ENCODE measurements around the gene DYSF. TPM values are rescaled to one million over a fixed set of nuclear protein-coding genes. Genes with fewer than 3 reads are reported as not detected.

The DYSF gene
- total RNA-seq, 2 donors from 2014 or later: 0.34 to 2.8 TPM

DNA sequence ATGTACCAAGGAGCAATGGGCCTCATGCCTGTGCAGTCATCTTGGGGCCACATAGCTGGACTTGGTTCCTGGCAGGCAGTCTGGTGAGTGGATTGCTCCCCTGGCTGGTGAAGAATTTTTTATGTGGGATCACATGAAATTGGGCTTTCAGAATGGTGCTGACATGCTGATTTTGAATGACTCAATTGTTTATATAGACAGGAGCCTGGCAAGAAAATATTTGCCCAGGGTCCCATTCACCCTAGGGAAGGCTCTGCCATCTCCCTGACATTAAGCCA, 266.9 kb downstream of the DYSF start:
- no peaks in the 10 kb centered on the region for H3K4me1 Mint-ChIP-seq
- H3K27me3 Mint-ChIP-seq: peaks cover 6% of the 10 kb centered on the region
- DNase-seq (no peak), ATAC-seq (no peak)
- H3K9me3 ChIP-seq (ENCODE audit: control insufficient read depth, low read length, poor library complexity, severe bottlenecking): no peaks in the 10 kb centered on the region
- H3K36me3 Mint-ChIP-seq (ENCODE audit: low read depth): no peaks in the 10 kb centered on the region
- H3K27ac Mint-ChIP-seq: no peak overlapping the region
- no peak overlapping the region for H3K4me3 Mint-ChIP-seq

DNA sequence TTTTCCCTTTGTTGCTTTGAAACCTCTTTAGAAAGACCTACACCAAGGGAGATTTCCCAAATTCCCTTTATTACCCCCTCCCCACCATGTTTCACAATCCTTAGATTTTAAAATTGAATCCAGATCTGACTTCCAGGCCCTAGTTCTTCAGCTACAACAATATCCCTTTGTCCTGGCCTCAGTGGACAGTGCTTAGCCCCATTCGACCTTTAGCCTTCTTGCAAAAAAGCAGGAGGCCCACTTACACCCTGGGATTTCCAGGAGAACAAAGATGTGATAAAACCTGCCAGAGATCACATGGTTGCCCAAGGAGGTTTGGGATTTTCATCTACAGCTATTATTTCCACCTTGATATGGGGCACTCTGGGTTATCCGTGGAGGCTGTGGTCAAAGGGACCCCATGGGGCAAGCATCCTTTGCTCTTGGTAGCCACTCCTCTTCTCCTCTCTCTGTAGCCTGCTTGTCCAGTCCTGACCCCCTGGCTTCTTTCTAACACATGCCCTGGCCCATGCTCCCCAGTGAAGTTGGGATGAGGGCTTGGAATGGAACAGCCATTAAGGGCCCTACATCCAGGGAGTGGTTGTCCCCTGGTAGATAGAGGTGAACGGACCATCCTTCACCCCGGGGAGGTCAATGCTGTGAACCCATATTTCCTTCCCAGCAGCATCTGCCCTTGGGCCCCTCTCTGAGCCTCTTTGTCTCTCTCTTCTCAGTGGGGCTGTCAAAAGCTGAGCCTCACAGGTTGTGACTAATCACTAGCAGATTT, 267.4 kb downstream of the DYSF start:
- no peak overlapping the region for H3K27ac Mint-ChIP-seq
- no peak overlapping the region for H3K4me3 Mint-ChIP-seq

DNA sequence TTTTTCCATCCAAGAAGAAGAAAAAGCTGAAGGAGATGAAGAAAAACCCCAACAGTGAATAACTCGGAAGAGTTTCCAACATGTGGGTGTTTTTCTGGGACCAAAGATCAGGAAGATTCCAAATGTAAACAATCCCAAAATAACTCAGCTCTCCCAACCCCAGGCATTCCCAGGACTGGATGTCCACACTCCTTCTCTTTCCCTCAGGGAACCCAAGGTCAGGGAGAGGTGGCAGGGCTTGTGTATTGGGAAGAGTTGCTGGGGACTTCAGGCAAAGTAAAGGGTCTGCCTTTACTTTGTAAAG, 268.0 kb downstream of the DYSF start:
- no peak for DNase-seq
- ATAC-seq: no peak
- Mint-ChIP-seq H3K4me1 (no peaks in the 10 kb centered on the region), H3K36me3 (ENCODE audit: low read depth) (no peaks in the 10 kb centered on the region), H3K4me3 (no peak overlapping the region), H3K27ac (no peak overlapping the region), H3K27me3 (peaks cover 6% of the 10 kb centered on the region)
- no peaks in the 10 kb centered on the region for H3K9me3 ChIP-seq (ENCODE audit: control insufficient read depth, low read length, poor library complexity, severe bottlenecking)

More for the DNA sequence above, 267.4 kb downstream of the DYSF start:
- no peaks in the 10 kb centered on the region for H3K36me3 Mint-ChIP-seq (ENCODE audit: low read depth)
- DNase-seq: no peak
- no peaks in the 10 kb centered on the region for H3K9me3 ChIP-seq (ENCODE audit: control insufficient read depth, low read length, poor library complexity, severe bottlenecking)
- H3K27me3 Mint-ChIP-seq: peaks cover 6% of the 10 kb centered on the region
- ATAC-seq: no peak
- H3K4me1 Mint-ChIP-seq: no peaks in the 10 kb centered on the region

DNA sequence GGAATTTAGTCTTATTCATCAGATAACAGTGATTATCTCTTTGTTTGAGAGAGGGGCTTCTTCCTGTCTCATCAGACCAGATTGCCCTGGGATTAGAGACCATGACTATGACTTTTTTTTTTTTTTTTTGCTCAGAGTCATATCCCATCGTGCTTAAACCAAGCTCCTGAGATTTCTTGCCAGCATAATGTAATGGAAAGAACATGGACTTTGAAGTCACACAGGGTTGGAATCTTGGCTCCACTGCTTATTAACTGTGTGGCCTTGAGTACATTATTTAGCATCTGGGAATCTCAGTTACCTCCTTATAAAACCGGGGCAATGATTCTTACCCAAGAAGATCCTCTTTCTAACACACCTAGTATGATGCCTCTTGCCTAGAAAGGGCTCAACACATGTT, 268.3 kb downstream of the DYSF start:
- Mint-ChIP-seq H3K27me3 (peaks cover 6% of the 10 kb centered on the region), H3K36me3 (ENCODE audit: low read depth) (no peaks in the 10 kb centered on the region), H3K27ac (no peak overlapping the region), H3K4me1 (no peaks in the 10 kb centered on the region), H3K4me3 (no peak overlapping the region)
- ATAC-seq (no peak), DNase-seq (no peak)
- no peaks in the 10 kb centered on the region for H3K9me3 ChIP-seq (ENCODE audit: control insufficient read depth, low read length, poor library complexity, severe bottlenecking)

DNA sequence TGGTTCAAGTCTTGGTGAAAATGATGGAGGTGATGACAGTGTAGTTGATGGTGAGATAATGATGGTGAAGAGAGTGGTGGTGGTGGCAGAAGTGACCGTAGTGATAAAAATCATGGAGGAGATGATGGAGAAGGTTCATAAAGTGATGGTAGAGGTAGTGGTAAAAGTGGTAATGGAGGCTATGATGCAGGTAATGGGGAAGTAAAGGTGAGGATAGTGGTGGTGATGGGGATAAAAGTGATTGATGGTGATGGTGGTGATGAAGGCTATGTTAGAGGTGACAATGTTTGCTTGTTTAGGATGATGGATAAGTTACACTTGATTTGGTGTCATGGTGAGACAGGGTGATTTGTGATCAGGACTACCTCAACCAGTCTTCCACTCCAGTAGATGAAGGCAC, 268.9 kb downstream of the DYSF start:
- ATAC-seq (no peak), DNase-seq (no peak)
- no peak overlapping the region for H3K4me3 Mint-ChIP-seq
- peaks cover 6% of the 10 kb centered on the region for H3K27me3 Mint-ChIP-seq
- no peaks in the 10 kb centered on the region for H3K4me1 Mint-ChIP-seq
- no peak overlapping the region for H3K27ac Mint-ChIP-seq
- H3K9me3 ChIP-seq (ENCODE audit: control insufficient read depth, low read length, poor library complexity, severe bottlenecking): no peaks in the 10 kb centered on the region
- no peaks in the 10 kb centered on the region for H3K36me3 Mint-ChIP-seq (ENCODE audit: low read depth)

DNA sequence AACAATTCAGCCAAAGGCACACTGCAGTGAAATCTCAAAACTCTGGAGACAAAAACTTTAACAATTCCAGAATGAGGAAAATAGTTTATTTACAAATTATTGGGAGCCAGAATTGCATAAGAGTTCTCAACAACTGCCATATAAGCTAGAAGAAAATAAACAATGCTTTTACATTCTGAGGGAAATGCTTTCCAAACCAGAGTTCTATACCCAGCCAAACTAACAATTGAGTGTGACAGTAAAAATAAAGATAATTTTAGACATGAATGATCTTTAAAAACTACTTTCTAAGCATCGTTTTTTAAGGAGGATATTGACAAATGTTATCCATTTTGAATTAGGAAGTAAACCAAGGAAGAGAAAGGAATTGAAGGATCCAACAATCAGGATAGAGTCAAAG, 271.4 kb downstream of the DYSF start:
- H3K9me3 ChIP-seq (ENCODE audit: control insufficient read depth, low read length, poor library complexity, severe bottlenecking): no peaks in the 10 kb centered on the region
- Mint-ChIP-seq H3K27ac (no peak overlapping the region), H3K4me3 (no peak overlapping the region), H3K27me3 (peaks cover 6% of the 10 kb centered on the region), H3K4me1 (no peaks in the 10 kb centered on the region), H3K36me3 (ENCODE audit: low read depth) (no peaks in the 10 kb centered on the region)
- ATAC-seq (no peak), DNase-seq (no peak)

DNA sequence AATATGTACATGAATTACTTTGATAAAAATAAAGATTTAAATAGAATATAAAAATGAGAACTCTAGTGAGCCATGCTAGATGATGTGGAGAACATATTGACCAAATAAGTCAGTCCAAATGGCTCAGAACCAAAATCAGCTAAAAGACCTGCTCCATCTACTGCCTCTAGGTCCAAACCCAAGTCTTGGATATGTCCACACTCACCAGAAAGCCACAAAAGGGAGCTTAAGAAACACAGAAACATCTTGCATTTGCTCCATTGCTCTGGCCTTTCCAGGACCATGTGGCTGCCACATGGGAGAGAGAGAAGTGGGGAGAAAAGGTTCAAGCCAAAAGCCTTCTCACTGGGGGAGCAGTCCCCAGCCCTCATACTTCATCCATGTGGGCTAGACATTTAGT, 272.5 kb downstream of the DYSF start:
- peaks cover 6% of the 10 kb centered on the region for H3K27me3 Mint-ChIP-seq
- H3K4me3 Mint-ChIP-seq: no peak overlapping the region
- no peaks in the 10 kb centered on the region for H3K9me3 ChIP-seq (ENCODE audit: control insufficient read depth, low read length, poor library complexity, severe bottlenecking)
- H3K4me1 Mint-ChIP-seq: no peaks in the 10 kb centered on the region
- DNase-seq (no peak), ATAC-seq (no peak)
- H3K27ac Mint-ChIP-seq: no peak overlapping the region
- H3K36me3 Mint-ChIP-seq (ENCODE audit: low read depth): no peaks in the 10 kb centered on the region

DNA sequence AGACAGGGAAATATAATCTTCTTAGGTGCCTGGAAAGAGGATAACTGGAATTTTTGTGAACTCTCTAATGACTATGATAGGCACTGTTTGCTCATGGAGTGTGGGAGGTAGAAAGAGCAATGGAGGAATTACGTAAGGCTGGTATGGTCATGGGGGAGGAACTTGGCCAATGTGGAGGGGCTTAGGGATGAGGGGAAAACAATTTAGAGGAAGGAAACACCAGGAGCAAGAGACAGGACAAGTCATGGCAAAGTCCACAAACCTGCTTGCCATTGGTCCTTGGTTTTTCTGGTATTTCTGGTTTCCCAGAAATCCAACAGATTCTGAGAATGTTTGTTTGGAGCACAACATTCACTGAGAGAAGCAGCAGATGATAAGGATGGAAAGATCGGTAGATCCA, 274.2 kb downstream of the DYSF start:
- H3K27ac Mint-ChIP-seq: no peak overlapping the region
- no peaks in the 10 kb centered on the region for H3K9me3 ChIP-seq (ENCODE audit: control insufficient read depth, low read length, poor library complexity, severe bottlenecking)
- ATAC-seq (no peak), DNase-seq (no peak)
- H3K27me3 Mint-ChIP-seq: no peaks in the 10 kb centered on the region
- H3K4me1 Mint-ChIP-seq: no peaks in the 10 kb centered on the region
- no peak overlapping the region for H3K4me3 Mint-ChIP-seq
- H3K36me3 Mint-ChIP-seq (ENCODE audit: low read depth): no peaks in the 10 kb centered on the region

DNA sequence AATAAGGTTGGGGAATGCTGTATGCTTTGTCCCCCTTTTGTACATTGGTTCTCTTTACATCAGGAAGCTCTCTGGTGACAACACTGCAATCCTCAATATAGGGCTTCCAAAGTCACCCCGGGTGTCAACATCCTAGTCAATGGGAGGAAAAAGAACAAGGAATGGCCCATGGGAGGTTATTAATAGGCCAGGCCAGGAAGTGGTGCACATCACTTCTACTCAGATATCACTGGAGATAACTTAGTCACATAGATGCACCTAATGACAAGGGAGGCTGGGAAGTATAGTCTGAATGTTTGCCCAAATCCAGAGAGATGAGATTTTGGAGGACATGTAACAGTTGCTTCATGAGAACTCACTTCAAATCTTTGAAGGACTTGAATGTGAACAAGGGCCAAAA, 274.7 kb downstream of the DYSF start:
- no peaks in the 10 kb centered on the region for H3K27me3 Mint-ChIP-seq
- ATAC-seq (no peak), DNase-seq (no peak)
- no peaks in the 10 kb centered on the region for H3K4me1 Mint-ChIP-seq
- no peaks in the 10 kb centered on the region for H3K36me3 Mint-ChIP-seq (ENCODE audit: low read depth)
- H3K9me3 ChIP-seq (ENCODE audit: control insufficient read depth, low read length, poor library complexity, severe bottlenecking): no peaks in the 10 kb centered on the region
- H3K27ac Mint-ChIP-seq: no peak overlapping the region
- H3K4me3 Mint-ChIP-seq: no peak overlapping the region

DNA sequence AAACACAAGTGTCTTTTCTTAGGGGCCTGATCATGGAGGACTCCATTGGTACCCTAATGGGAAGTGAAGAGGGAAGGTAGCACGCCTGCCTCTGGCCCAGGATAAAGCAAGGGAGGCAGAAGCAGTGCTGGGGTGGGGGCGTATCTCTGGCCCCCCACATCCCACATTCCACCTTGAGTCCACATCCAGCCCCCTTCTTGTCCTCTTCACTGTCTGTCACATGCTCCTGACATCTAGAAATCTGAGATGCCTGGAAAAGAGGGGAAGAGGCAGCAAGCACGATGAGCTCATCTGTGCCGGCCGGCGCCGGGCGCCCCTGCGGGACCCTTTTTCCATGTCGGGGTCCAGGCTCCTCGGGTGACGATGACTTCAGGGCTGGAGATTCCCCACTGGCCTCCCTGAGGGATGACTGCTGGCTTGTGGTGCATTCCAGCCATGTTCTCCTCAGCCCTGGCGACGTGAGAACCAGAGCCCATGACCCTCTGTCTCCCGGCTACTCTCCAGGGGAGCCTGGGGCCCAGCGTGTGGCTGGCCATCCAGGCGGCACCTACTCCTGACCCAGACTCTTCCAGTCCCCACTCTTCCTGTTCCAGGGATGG, 277.5 kb downstream of the DYSF start:
- Mint-ChIP-seq H3K27me3 (no peaks in the 10 kb centered on the region), H3K36me3 (ENCODE audit: low read depth) (no peaks in the 10 kb centered on the region), H3K4me1 (no peaks in the 10 kb centered on the region), H3K4me3 (no peak overlapping the region), H3K27ac (no peak overlapping the region)
- H3K9me3 ChIP-seq (ENCODE audit: control insufficient read depth, low read length, poor library complexity, severe bottlenecking): no peaks in the 10 kb centered on the region
- no peak for ATAC-seq
- no peak for DNase-seq

DNA sequence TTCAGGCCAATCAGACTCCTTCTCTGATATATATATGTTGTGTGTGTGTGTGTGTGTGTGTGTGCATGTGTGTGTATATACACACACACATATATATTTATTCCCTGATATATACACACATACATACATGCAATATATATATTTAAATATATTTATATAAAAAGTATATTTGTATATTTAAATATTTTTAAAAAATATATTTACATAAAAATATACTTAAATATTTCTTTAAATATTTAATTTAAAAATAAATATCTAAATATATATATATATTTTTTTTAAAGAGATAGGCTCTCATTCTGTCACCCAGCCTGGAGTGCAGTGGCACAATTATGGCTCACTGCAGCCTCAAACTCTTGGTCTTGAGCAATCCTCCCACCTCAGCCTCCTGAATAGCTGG, 281.3 kb downstream of the DYSF start:
- Mint-ChIP-seq H3K4me3 (no peak overlapping the region), H3K4me1 (no peaks in the 10 kb centered on the region), H3K36me3 (ENCODE audit: low read depth) (no peaks in the 10 kb centered on the region), H3K27me3 (no peaks in the 10 kb centered on the region), H3K27ac (no peak overlapping the region)
- ATAC-seq (no peak), DNase-seq (no peak)
- no peaks in the 10 kb centered on the region for H3K9me3 ChIP-seq (ENCODE audit: control insufficient read depth, low read length, poor library complexity, severe bottlenecking)

DNA sequence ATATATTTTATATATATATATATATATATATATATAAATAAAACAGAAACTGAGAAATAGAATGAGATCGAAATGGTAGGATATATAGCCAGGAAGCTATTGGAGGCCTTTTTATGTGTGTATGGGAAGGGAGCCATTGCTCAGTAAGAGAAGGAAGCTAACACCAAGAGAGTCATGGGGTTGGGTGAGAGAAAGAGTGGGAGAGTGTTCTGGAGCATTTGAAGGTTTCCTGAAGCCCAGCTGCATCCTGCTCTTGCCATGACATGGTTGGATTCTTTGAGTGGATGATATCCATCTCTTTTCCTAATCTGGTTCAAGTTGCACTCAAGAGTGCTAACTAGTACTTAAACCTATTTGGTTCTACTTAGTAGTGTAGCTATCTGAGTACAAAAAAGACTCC, 282.3 kb downstream of the DYSF start:
- ATAC-seq: no peak

More for the DNA sequence above, 282.3 kb downstream of the DYSF start:
- no peaks in the 10 kb centered on the region for H3K9me3 ChIP-seq (ENCODE audit: control insufficient read depth, low read length, poor library complexity, severe bottlenecking)
- Mint-ChIP-seq H3K4me1 (no peaks in the 10 kb centered on the region), H3K4me3 (no peak overlapping the region), H3K36me3 (ENCODE audit: low read depth) (no peaks in the 10 kb centered on the region), H3K27me3 (peaks cover 4% of the 10 kb centered on the region), H3K27ac (no peak overlapping the region)
- no peak for DNase-seq
